ENCODE results near the gene SCYGR4.

DNA sequence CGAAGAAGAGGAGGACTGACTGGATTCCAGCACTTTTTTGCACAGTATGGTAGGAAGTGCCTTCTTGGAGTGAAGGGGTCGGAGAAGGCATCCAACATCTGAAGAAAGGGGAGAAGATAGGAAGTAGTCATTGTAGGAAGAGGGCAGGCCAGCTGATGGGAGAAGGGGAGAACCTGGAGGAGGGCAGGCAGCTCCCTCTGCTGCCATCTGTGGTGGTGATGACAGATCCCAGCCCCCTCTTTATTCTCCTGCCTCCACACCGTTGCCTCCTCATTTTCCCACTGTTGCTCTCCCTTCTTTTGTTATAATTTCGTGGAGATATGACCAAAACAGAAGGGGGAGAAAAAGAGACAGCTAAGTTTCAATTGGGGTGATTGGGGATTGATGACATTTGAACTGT, 21.5 kb upstream of the SCYGR4 start:
- TF ChIP-seq, protein P1, sequence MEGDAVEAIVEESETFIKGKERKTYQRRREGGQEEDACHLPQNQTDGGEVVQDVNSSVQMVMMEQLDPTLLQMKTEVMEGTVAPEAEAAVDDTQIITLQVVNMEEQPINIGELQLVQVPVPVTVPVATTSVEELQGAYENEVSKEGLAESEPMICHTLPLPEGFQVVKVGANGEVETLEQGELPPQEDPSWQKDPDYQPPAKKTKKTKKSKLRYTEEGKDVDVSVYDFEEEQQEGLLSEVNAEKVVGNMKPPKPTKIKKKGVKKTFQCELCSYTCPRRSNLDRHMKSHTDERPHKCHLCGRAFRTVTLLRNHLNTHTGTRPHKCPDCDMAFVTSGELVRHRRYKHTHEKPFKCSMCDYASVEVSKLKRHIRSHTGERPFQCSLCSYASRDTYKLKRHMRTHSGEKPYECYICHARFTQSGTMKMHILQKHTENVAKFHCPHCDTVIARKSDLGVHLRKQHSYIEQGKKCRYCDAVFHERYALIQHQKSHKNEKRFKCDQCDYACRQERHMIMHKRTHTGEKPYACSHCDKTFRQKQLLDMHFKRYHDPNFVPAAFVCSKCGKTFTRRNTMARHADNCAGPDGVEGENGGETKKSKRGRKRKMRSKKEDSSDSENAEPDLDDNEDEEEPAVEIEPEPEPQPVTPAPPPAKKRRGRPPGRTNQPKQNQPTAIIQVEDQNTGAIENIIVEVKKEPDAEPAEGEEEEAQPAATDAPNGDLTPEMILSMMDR (IDR thresholded peaks at IDR 0.05 in 4 of 5, conservative IDR thresholded peaks at IDR 0.05 in 1 of 5) = no peak
- no peak for TF ChIP-seq POLR2A (IDR thresholded peaks at IDR 0.05)
